ENCODE measurements around the gene EDEM2.

The EDEM2 gene

GRCh38 chr20:35091816-35092523, 55.2 kb downstream of the EDEM2 start:
- no peak for TF ChIP-seq CTCF (IDR thresholded peaks at IDR 0.05; ENCODE audit: insufficient read depth, low read length, poor library complexity, severe bottlenecking)
- H3K27me3 ChIP-seq (replicated peaks; ENCODE audit: control insufficient read depth, insufficient read depth, low read length): no peaks in the 10 kb centered on the region
- H3K36me3 ChIP-seq (ENCODE audit: control insufficient read depth, insufficient read depth, low read length): peaks cover 4% of the 10 kb centered on the region; the same call in 1 of the 2 replicates
- DNase-seq (ENCODE audit: extremely low read depth, insufficient read length): no peak
- H3K4me3 ChIP-seq (replicated peaks; ENCODE audit: low read depth, low read length): peak overlapping the region; percentile 95

GRCh38 chr20:35088231-35089145, 58.6 kb downstream of the EDEM2 start:
- H3K4me3 ChIP-seq (replicated peaks; ENCODE audit: low read depth, low read length): no peak overlapping the region
- TF ChIP-seq CTCF (IDR thresholded peaks at IDR 0.05; ENCODE audit: insufficient read depth, low read length, poor library complexity, severe bottlenecking): no peak
- no peak for DNase-seq (ENCODE audit: extremely low read depth, insufficient read length)
- peaks cover 4% of the 10 kb centered on the region; the same call in 1 of the 2 replicates for H3K36me3 ChIP-seq (ENCODE audit: control insufficient read depth, insufficient read depth, low read length)
- H3K27me3 ChIP-seq (replicated peaks; ENCODE audit: control insufficient read depth, insufficient read depth, low read length): no peaks in the 10 kb centered on the region

- no peak for TF ChIP-seq CTCF (IDR thresholded peaks at IDR 0.05; ENCODE audit: insufficient read depth, low read length, poor library complexity, severe bottlenecking)
- Histone ChIP-seq H3K36me3 (ENCODE audit: control insufficient read depth, insufficient read depth, low read length) (peaks cover 4% of the 10 kb centered on the region; the same call in 1 of the 2 replicates), H3K4me3 (replicated peaks; ENCODE audit: low read depth, low read length) (no peak overlapping the region), H3K27me3 (replicated peaks; ENCODE audit: control insufficient read depth, insufficient read depth, low read length) (no peaks in the 10 kb centered on the region)
- no peak for DNase-seq (ENCODE audit: extremely low read depth, insufficient read length)
Measured at GRCh38 chr20:35087791-35088190, 59.3 kb downstream of the EDEM2 start.

GRCh38 chr20:35087355-35087754, 59.8 kb downstream of the EDEM2 start:
- no peaks in the 10 kb centered on the region for H3K27me3 ChIP-seq (replicated peaks; ENCODE audit: control insufficient read depth, insufficient read depth, low read length)
- peaks cover 4% of the 10 kb centered on the region; the same call in 1 of the 2 replicates for H3K36me3 ChIP-seq (ENCODE audit: control insufficient read depth, insufficient read depth, low read length)
- no peak for TF ChIP-seq CTCF (IDR thresholded peaks at IDR 0.05; ENCODE audit: insufficient read depth, low read length, poor library complexity, severe bottlenecking)
- no peak overlapping the region for H3K4me3 ChIP-seq (replicated peaks; ENCODE audit: low read depth, low read length)
- no peak for DNase-seq (ENCODE audit: extremely low read depth, insufficient read length)

GRCh38 chr20:35085477-35086225, 61.5 kb downstream of the EDEM2 start:
- TF ChIP-seq CTCF (IDR thresholded peaks at IDR 0.05; ENCODE audit: insufficient read depth, low read length, poor library complexity, severe bottlenecking): no peak
- H3K27me3 ChIP-seq (replicated peaks; ENCODE audit: control insufficient read depth, insufficient read depth, low read length): no peaks in the 10 kb centered on the region
- H3K4me3 ChIP-seq (replicated peaks; ENCODE audit: low read depth, low read length): no peak overlapping the region
- no peak for DNase-seq (ENCODE audit: extremely low read depth, insufficient read length)
- peaks cover 4% of the 10 kb centered on the region; the same call in 1 of the 2 replicates for H3K36me3 ChIP-seq (ENCODE audit: control insufficient read depth, insufficient read depth, low read length)

All from GM06990 (cell line).